HCT116 (cell line): ENCODE measurements around the gene NXN. TPM values are rescaled to one million over a fixed set of nuclear protein-coding genes. Genes with fewer than 3 reads are reported as not detected.

Experiments
- ATAC-seq: fragments of 200-7000 bp; cut with Tn5 transposase; 2 replicates; pipeline ENCODE4 v1.9.1; 2020; ENCODE audit warnings: mild to moderate bottlenecking, moderate library complexity
- BruUV-seq: library from RNA; stranded (reverse); fragments of 400-500 nt; replicated peaks from 2 replicates; lab custom pipeline; 2021; lab: Mats Ljungman, UMichigan
- CTCF ChIA-PET: fragments of 300-600 bp; sonication (Branson Sonifier 250); formaldehyde crosslinking; loops from one replicate; lab custom pipeline; 2021; ENCODE audit warnings: antibody characterized with exemption; lab: Charles Lee
- POLR2A ChIA-PET: fragments of 300-600, 350-600 bp; sonication (Branson Sonifier 250); formaldehyde crosslinking; loops from one replicate; lab custom pipeline; 2021; ENCODE audit warnings: antibody characterized with exemption; lab: Charles Lee
- RAD21 ChIA-PET, 2 experiments: fragments of 300-600 bp; sonication (Branson Sonifier 250); formaldehyde crosslinking; loops; one replicate each; lab custom pipeline; 2023; ENCODE audit warnings: low total read pairs in 2 of 2; ENCODE audit not compliant: uncharacterized antibody in 2 of 2, unreplicated experiment in 2 of 2, low non-redundant PET in 1 of 2; lab: Charles Lee
- DNase-seq: peaks from one replicate; pipeline ENCODE4 v3.0.0-alpha.2; 2010; ENCODE audit warnings: low read depth, low spot score
- H2AFZ ChIP-seq: fragments of 200-600 bp; shearing (Covaris generic), sonication (generic); 2 replicates; pipeline ENCODE4 v1.6.1; 2017; ENCODE audit warnings: low read depth, mixed run types, mixed read lengths, antibody characterized with exemption, low read length; ENCODE audit not compliant: poor library complexity, severe bottlenecking
- H3K27ac ChIP-seq: 2 replicates; pipeline ENCODE4 v1.5.1; 2012; ENCODE audit warnings: low read depth, low read length
- H3K27me3 ChIP-seq: fragments of 200-600 bp; sonication (generic); 2 replicates; pipeline ENCODE4 v1.6.1; 2016; ENCODE audit warnings: mixed run types, low read length, mixed read lengths; ENCODE audit not compliant: insufficient read depth
- H3K36me3 ChIP-seq, 2 experiments: fragments of 200-500 bp in 1 of 2; fragments of 200-600 bp in 1 of 2; sonication (Bioruptor generic) in 1 of 2; sonication (generic) in 1 of 2; 2 replicates each; pipeline versions ENCODE4 v1.5.1 to v1.6.1; 2014 to 2016; ENCODE audit warnings: low read length in 2 of 2, inconsistent platforms in 1 of 2, mixed read lengths in 1 of 2, mixed run types in 1 of 2; ENCODE audit not compliant: insufficient read depth in 2 of 2, control insufficient read depth in 1 of 2
- H3K4me1 ChIP-seq, 2 experiments: fragments of 200-600 bp in 1 of 2; sonication (generic) in 1 of 2; 2 replicates each; pipeline versions ENCODE4 v1.5.1 to v1.6.1; 2012 to 2017; ENCODE audit warnings: low read length in 2 of 2, inconsistent platforms in 1 of 2, mild to moderate bottlenecking in 1 of 2, mixed read lengths in 1 of 2, mixed run types in 1 of 2, moderate library complexity in 1 of 2; ENCODE audit not compliant: insufficient read depth in 2 of 2, control insufficient read depth in 1 of 2
- H3K4me2 ChIP-seq: fragments of 200-600 bp; sonication (generic); 2 replicates; pipeline ENCODE4 v1.6.1; 2017; ENCODE audit warnings: mixed run types, low read length, mixed read lengths
- H3K4me3 ChIP-seq, 2 experiments: fragments of 200-600 bp in 1 of 2; sonication (generic) in 1 of 2; replicated peaks in 1 of 2; 2 replicates each; pipeline ENCODE4 v1.5.1; 2011 to 2016; ENCODE audit warnings: low read length in 2 of 2, control low read depth in 1 of 2, low read depth in 1 of 2, mild to moderate bottlenecking in 1 of 2, mixed read lengths in 1 of 2, mixed run types in 1 of 2
- H3K79me2 ChIP-seq: fragments of 200-600 bp; sonication (generic); 2 replicates; pipeline ENCODE4 v1.6.1; 2017; ENCODE audit warnings: mild to moderate bottlenecking, mixed run types, low read length, moderate library complexity, mixed read lengths; ENCODE audit not compliant: insufficient read depth
- H3K9ac ChIP-seq: fragments of 200-600 bp; sonication (generic); 2 replicates; pipeline ENCODE4 v1.6.1; 2016; ENCODE audit warnings: low read length, mixed read lengths
- H3K9me2 ChIP-seq: fragments of 200-600 bp; sonication (generic), shearing (Covaris generic); 2 replicates; pipeline ENCODE4 v1.6.1; 2017; ENCODE audit warnings: mixed run types, mild to moderate bottlenecking, moderate library complexity; ENCODE audit not compliant: insufficient read depth
- H3K9me3 ChIP-seq, 2 experiments: fragments of 200-500 bp in 1 of 2; fragments of 200-600 bp in 1 of 2; sonication (Bioruptor generic) in 1 of 2; sonication (generic) in 1 of 2; 2 replicates each; pipeline ENCODE4 v1.6.1; 2014 to 2017; ENCODE audit warnings: low read length in 2 of 2, mixed read lengths in 2 of 2, inconsistent platforms in 1 of 2, low read depth in 1 of 2, mild to moderate bottlenecking in 1 of 2, mixed run types in 1 of 2, moderate library complexity in 1 of 2; ENCODE audit not compliant: control insufficient read depth in 1 of 2, insufficient read depth in 1 of 2
- H4K20me1 ChIP-seq: fragments of 200-600 bp; sonication (generic), shearing (Covaris generic); 2 replicates; pipeline ENCODE4 v1.6.1; 2017; ENCODE audit warnings: mixed run types, mild to moderate bottlenecking, moderate library complexity; ENCODE audit not compliant: insufficient read depth
- CBX3 ChIP-seq: IDR thresholded peaks from 2 replicates; pipeline ENCODE4 v1.6.1; 2012; ENCODE audit warnings: low read depth
- CEBPB ChIP-seq: IDR thresholded peaks from 2 replicates; pipeline ENCODE4 v1.6.1; 2012; ENCODE audit warnings: low read depth
- EGR1 ChIP-seq: IDR thresholded peaks from 2 replicates; pipeline ENCODE4 v1.6.1; 2012; ENCODE audit warnings: low read depth
- ELF1 ChIP-seq: IDR thresholded peaks from 2 replicates; pipeline ENCODE4 v1.6.1; 2012; ENCODE audit warnings: low read depth, borderline replicate concordance
- FOSL1 ChIP-seq: IDR thresholded peaks from 2 replicates; pipeline ENCODE4 v1.6.1; 2012; ENCODE audit warnings: low read depth
- JUND ChIP-seq: IDR thresholded peaks from 2 replicates; pipeline ENCODE4 v1.6.1; 2012
- MAX ChIP-seq: IDR thresholded peaks from 2 replicates; pipeline ENCODE4 v1.6.1; 2012
- POLR2A ChIP-seq: IDR thresholded peaks from 2 replicates; pipeline ENCODE4 v1.7.0; 2011; ENCODE audit warnings: borderline replicate concordance; ENCODE audit not compliant: insufficient read depth, insufficient read length; ENCODE audit errors: extremely low read depth
- POLR2AphosphoS5 ChIP-seq: IDR thresholded peaks from 2 replicates; pipeline ENCODE4 v1.6.1; 2011; ENCODE audit warnings: mild to moderate bottlenecking, low read depth, low read length, moderate library complexity
- RAD21 ChIP-seq: IDR thresholded peaks from 2 replicates; pipeline ENCODE4 v1.6.1; 2012; ENCODE audit warnings: low read depth, mild to moderate bottlenecking
- SIN3A ChIP-seq: IDR thresholded peaks from 2 replicates; pipeline ENCODE4 v1.6.1; 2012; ENCODE audit warnings: low read depth
- SP1 ChIP-seq: IDR thresholded peaks from 2 replicates; pipeline ENCODE4 v1.6.1; 2012; ENCODE audit warnings: low read depth
- SRF ChIP-seq: IDR thresholded peaks from 2 replicates; pipeline ENCODE4 v1.6.1; 2012; ENCODE audit warnings: low read depth
- TCF7L2 ChIP-seq: IDR thresholded peaks from 2 replicates; pipeline ENCODE4 v1.7.0; 2011; ENCODE audit warnings: borderline replicate concordance, inconsistent platforms; ENCODE audit not compliant: insufficient read depth, insufficient read length; ENCODE audit errors: extremely low read depth
- YY1 ChIP-seq: IDR thresholded peaks from 2 replicates; pipeline ENCODE4 v1.6.1; 2011; ENCODE audit warnings: low read length, low read depth, moderate library complexity, mild to moderate bottlenecking; ENCODE audit not compliant: insufficient replicate concordance; ENCODE audit errors: extremely low read depth
- ZBTB33 ChIP-seq: IDR thresholded peaks from 2 replicates; pipeline ENCODE4 v1.6.1; 2011; ENCODE audit warnings: mild to moderate bottlenecking, low read length, moderate library complexity; ENCODE audit not compliant: insufficient replicate concordance; ENCODE audit errors: extremely low read depth
- ZNF274 ChIP-seq: fragments of 200-500 bp; sonication (Bioruptor generic); IDR thresholded peaks from 2 replicates; pipeline ENCODE4 v1.6.1; 2014; ENCODE audit warnings: mild to moderate bottlenecking, low read depth, low read length, inconsistent platforms
- intact Hi-C: fragments of 100-400 bp; cut with micrococcal nuclease; formaldehyde crosslinking; loops from 2 replicates; pipeline ENCODE4 v1.10.0; 2022
- total RNA-seq: library from RNA; stranded (reverse); gene quantifications from one replicate; pipeline ENCODE4 v1.2.1, GENCODE V29; 2021; ENCODE audit not compliant: unreplicated experiment

NXN gene
- total RNA-seq, 1 experiment from 2014 or later = 83.7 TPM

- ChIA-PET CTCF (no interaction called here), RAD21 (no interaction called here), POLR2A (no interaction called here)
- H3K27me3 ChIP-seq = no peaks in the 10 kb centered on the region
- H3K79me2 ChIP-seq = peaks cover 15% of the 10 kb centered on the region
- H3K27ac ChIP-seq = no peak overlapping the region
- no peaks in the 10 kb centered on the region for H3K9me3 ChIP-seq
- no TSS peak for BruUV-seq
- H2AFZ ChIP-seq = no peak overlapping the region
- peaks cover 4% of the 10 kb centered on the region in 2 experiments; a peak in 1 of 4 replicates for H3K36me3 ChIP-seq
- ATAC-seq (no peak), DNase-seq (no peak)
- TF ChIP-seq CEBPB = no peak
- TF ChIP-seq FOSL1 = no peak
- TF ChIP-seq YY1 = no peak
- TF ChIP-seq POLR2AphosphoS5 = no peak
- TF ChIP-seq SP1 = no peak
- TF ChIP-seq RAD21 = no peak
- no peak for TF ChIP-seq ZBTB33
- TF ChIP-seq MAX = no peak
- TF ChIP-seq POLR2A = no peak
- TF ChIP-seq ELF1 = no peak
- TF ChIP-seq CBX3 = no peak
- TF ChIP-seq EGR1 = no peak
- no peak for TF ChIP-seq TCF7L2
- TF ChIP-seq JUND = no peak
- no peak for TF ChIP-seq ZNF274
- no peak for TF ChIP-seq SRF
- TF ChIP-seq SIN3A = no peak
- H3K9ac ChIP-seq = no peak overlapping the region
- H3K4me3 ChIP-seq = no peak overlapping the region
- no peaks in the 10 kb centered on the region for H4K20me1 ChIP-seq
- H3K9me2 ChIP-seq = no peaks in the 10 kb centered on the region
- H3K4me1 ChIP-seq = peaks cover 5 to 9% of the 10 kb centered on the region in 2 experiments; a peak in 3 of 4 replicates
- H3K4me2 ChIP-seq = no peak overlapping the region
- intact Hi-C loops = no loop called here
Observed at GRCh38 chr17:825216-825615, 154.4 kb downstream of the NXN start.
